GM12891 (cell line): ENCODE results near the gene FNBP1.

Source experiments
- DNase-seq: peaks from one replicate; pipeline ENCODE4 v3.0.0; 2011; ENCODE audit warnings: low spot score; ENCODE audit not compliant: insufficient read length
- FAIRE-seq: peaks from 2 replicates; lab custom pipeline; 2011; peaks lifted over from hg19 to GRCh38; lab: Jason Lieb, UNC
- PAX5 ChIP-seq: IDR thresholded peaks from 2 replicates; pipeline ENCODE4 v1.6.1; 2011; ENCODE audit warnings: low read length, moderate library complexity, mild to moderate bottlenecking; ENCODE audit not compliant: insufficient read depth, severe bottlenecking
- POLR2A ChIP-seq: IDR thresholded peaks from 2 replicates; pipeline ENCODE4 v1.6.1; 2011; ENCODE audit warnings: low read depth, low read length, control low read depth
- POLR2AphosphoS5 ChIP-seq: IDR thresholded peaks from 2 replicates; pipeline ENCODE4 v1.6.1; 2011; ENCODE audit warnings: low read depth, low read length, control low read depth
- POU2F2 ChIP-seq: IDR thresholded peaks from 2 replicates; pipeline ENCODE4 v1.6.1; 2011; ENCODE audit warnings: low read depth, mild to moderate bottlenecking, control low read depth, low read length, moderate library complexity
- SPI1 ChIP-seq: IDR thresholded peaks from 2 replicates; pipeline ENCODE4 v1.6.1; 2011; ENCODE audit warnings: low read depth, low read length, control low read depth
- TAF1 ChIP-seq: IDR thresholded peaks from 2 replicates; pipeline ENCODE4 v1.6.1; 2011; ENCODE audit warnings: low read depth, low read length, control low read depth

The FNBP1 gene

GRCh38 chr9:130064621-130065020 is 21.6 kb upstream of the FNBP1 start:
- DNase-seq (no peak), FAIRE-seq (no peak)
- no peak for TF ChIP-seq PAX5
- TF ChIP-seq POU2F2: no peak
- no peak for TF ChIP-seq POLR2A
- no peak for TF ChIP-seq POLR2AphosphoS5
- no peak for TF ChIP-seq SPI1

GRCh38 chr9:130062750-130063149 is 19.8 kb upstream of the FNBP1 start:
- TF ChIP-seq TAF1: no peak
- no peak for TF ChIP-seq SPI1
- TF ChIP-seq POLR2AphosphoS5: no peak
- TF ChIP-seq POLR2A: no peak
- TF ChIP-seq PAX5: no peak
- no peak for TF ChIP-seq POU2F2
- no peak for DNase-seq
- no peak for FAIRE-seq

GRCh38 chr9:130060296-130060695 is 17.3 kb upstream of the FNBP1 start:
- DNase-seq: no peak
- no peak for TF ChIP-seq SPI1
- TF ChIP-seq POU2F2: no peak
- no peak for TF ChIP-seq PAX5
- TF ChIP-seq POLR2A: no peak
- no peak for TF ChIP-seq TAF1
- TF ChIP-seq POLR2AphosphoS5: no peak
- no peak for FAIRE-seq

DNA sequence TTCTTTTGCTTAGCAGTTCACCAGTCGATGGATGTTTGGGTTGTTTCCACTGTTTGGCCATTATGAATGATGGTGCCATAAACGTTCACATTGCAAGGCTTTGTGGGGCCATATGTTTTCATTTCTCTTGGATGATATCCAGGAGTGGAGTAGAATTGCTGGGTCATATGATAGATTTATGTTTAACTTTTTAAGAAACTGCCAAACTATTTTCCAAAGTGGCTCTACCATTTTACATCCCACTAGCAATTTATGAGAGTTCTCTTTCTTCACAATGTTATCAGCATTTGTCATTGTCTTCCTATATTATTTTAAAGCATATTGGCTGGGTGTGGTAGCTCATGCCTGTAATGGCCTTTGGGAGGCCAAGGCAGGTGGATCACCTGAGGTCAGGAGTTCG is 15.9 kb upstream of the FNBP1 start:
- TF ChIP-seq POU2F2 (no peak), POLR2A (no peak), POLR2AphosphoS5 (no peak), PAX5 (no peak), SPI1 (no peak), TAF1 (no peak)

DNA sequence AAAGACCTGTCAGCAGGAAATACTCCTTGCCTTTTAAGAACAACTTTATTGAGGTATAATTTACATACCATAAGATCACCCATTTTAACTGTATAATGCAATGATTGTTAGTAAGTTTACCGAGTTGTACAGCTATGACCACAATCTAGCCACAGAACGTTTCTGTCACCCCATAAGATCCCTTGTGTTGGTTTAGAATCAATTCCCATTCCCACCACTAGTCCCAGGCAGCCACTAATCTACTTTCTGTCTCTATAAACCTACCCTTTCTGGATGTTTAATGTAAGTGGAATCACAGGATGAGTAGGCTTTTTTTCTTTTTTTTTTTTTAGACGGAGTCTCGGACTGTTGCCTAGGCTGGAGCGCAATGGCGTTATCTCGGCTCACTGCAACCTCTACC is 15.2 kb upstream of the FNBP1 start:
- FAIRE-seq (no peak), DNase-seq (no peak)
- TF ChIP-seq PAX5 (no peak), POLR2AphosphoS5 (no peak), SPI1 (no peak), POU2F2 (no peak), POLR2A (no peak), TAF1 (no peak)

More for the DNA sequence above, 15.9 kb upstream of the FNBP1 start:
- FAIRE-seq (no peak), DNase-seq (no peak)

GRCh38 chr9:130054820-130055219 is 11.8 kb upstream of the FNBP1 start:
- no peak for DNase-seq
- no peak for FAIRE-seq
- TF ChIP-seq POU2F2 (no peak), POLR2AphosphoS5 (no peak), SPI1 (no peak), PAX5 (no peak), TAF1 (no peak)

GRCh38 chr9:130054325-130054786 is 11.4 kb upstream of the FNBP1 start:
- FAIRE-seq (no peak), DNase-seq (no peak)
- no peak for TF ChIP-seq POLR2AphosphoS5
- TF ChIP-seq POLR2A: no peak
- no peak for TF ChIP-seq PAX5
- no peak for TF ChIP-seq TAF1
- TF ChIP-seq SPI1: no peak
- no peak for TF ChIP-seq POU2F2

GRCh38 chr9:130053504-130054324 is 10.7 kb upstream of the FNBP1 start, which contains the start of gene GPR107:
GPR107 (plus strand) TSS chr9:130053906; CDS start chr9:130053933, 27 bp downstream.
- DNase-seq (peak; percentile 81), FAIRE-seq (peak; percentile 89)
- TF ChIP-seq SPI1 (peak; percentile 66), POLR2AphosphoS5 (peak; percentile 48; the same call in 1 of the 2 replicates), TAF1 (peak; percentile 89), POLR2A (no peak; the same call in 1 of the 2 replicates), POU2F2 (no peak), PAX5 (no peak)

DNA sequence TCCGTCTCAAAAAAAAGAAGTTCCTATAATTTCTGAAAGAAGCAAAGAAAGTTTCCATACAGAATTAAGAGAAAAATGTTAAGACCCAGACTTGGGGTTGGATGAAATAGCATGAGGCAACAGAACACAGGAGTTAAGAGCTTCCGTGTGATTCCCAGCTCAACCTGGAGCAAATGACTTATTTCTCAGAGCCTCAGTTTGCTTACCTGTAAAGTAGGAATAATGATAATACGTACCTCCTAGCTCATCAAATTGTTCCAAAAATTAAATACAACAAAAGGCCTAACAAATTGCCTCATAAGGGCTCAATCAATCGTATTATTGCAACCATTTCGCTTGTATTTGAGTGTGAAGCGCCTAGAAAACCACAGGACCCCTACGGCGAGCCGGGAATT is 10.1 kb upstream of the FNBP1 start:
- FAIRE-seq (no peak), DNase-seq (no peak)
- TF ChIP-seq PAX5 (no peak), POLR2AphosphoS5 (no peak), TAF1 (no peak)
